K562 (cell line): Measurements from ENCODE around the gene PRKCB.

Experiments used
- FOS ChIP-seq: IDR thresholded peaks from 3 replicates; pipeline ENCODE4 v1.6.1; 2011; ENCODE audit not compliant: insufficient read length; ENCODE audit errors: extremely low read depth
- FOXJ3 ChIP-seq: sonication (generic); formaldehyde crosslinking; IDR thresholded peaks from 2 replicates; pipeline ENCODE4 v1.4.0; 2020; ENCODE audit warnings: mild to moderate bottlenecking, missing genetic modification reagents
- GABPA ChIP-seq: fragments of 200-800 bp; sonication (Bioruptor generic); conservative IDR thresholded peaks from 2 replicates; pipeline ENCODE4 v1.6.1; 2016; ENCODE audit warnings: low read depth, missing genetic modification characterization, missing compliant biosample characterization
- MAFG ChIP-seq: fragments of 450-650 bp; conservative IDR thresholded peaks from 2 replicates; pipeline ENCODE4 v1.6.1; 2016; ENCODE audit warnings: missing genetic modification characterization, missing compliant biosample characterization
- MED1 ChIP-seq: sonication (generic); formaldehyde crosslinking; IDR thresholded peaks from 2 replicates; pipeline ENCODE4 v1.8.1; 2023; ENCODE audit warnings: missing genetic modification reagents, borderline replicate concordance
- MYC ChIP-seq, 2 experiments: fragments of 250-450 bp in 1 of 2; sonication (Bioruptor Pico) in 1 of 2; IDR thresholded peaks; 2 replicates each; pipeline versions ENCODE4 v1.5.1 to v1.6.1; 2012 to 2021; ENCODE audit warnings: low read depth in 2 of 2, borderline replicate concordance in 1 of 2, improper control_type of control experiment in 1 of 2, low read length in 1 of 2, mild to moderate bottlenecking in 1 of 2, moderate library complexity in 1 of 2
- POLR3A ChIP-seq: IDR thresholded peaks from 2 replicates; pipeline ENCODE4 v1.6.1; 2011; ENCODE audit warnings: borderline replicate concordance, mild to moderate bottlenecking, moderate library complexity; ENCODE audit not compliant: insufficient read length, insufficient read depth; ENCODE audit errors: extremely low read depth
- RAD21 ChIP-seq, 2 experiments: fragments of 250-450 bp in 1 of 2; fragments of 450-650 bp in 1 of 2; sonication (Bioruptor Pico) in 1 of 2; formaldehyde crosslinking in 1 of 2; IDR thresholded peaks in 1 of 2; conservative IDR thresholded peaks in 1 of 2; 2 replicates each; pipeline versions ENCODE4 v1.4.0 to v1.8.0; 2020 to 2022; ENCODE audit warnings: mild to moderate bottlenecking in 2 of 2, moderate library complexity in 1 of 2
- SRF ChIP-seq, 2 experiments: fragments of 250-450, 450-650 bp in 1 of 2; sonication (Bioruptor Pico) in 1 of 2; sonication (generic) in 1 of 2; formaldehyde crosslinking; IDR thresholded peaks; 2 replicates each; pipeline versions ENCODE4 v1.5.0 to v1.5.1; 2020 to 2022; ENCODE audit warnings: mild to moderate bottlenecking in 1 of 2, missing genetic modification reagents in 1 of 2
- TF ChIP-seq, protein P1 (sequence below): sonication (generic); formaldehyde crosslinking; IDR thresholded peaks from 2 replicates; pipeline ENCODE4 v1.5.0; 2020; ENCODE audit warnings: missing genetic modification reagents
- TF ChIP-seq, protein P2 (sequence below): sonication (generic); formaldehyde crosslinking; IDR thresholded peaks from 2 replicates; pipeline ENCODE4 v1.8.1; 2022; ENCODE audit warnings: missing genetic modification reagents

GRCh38 chr16:23867566-23867965, 31.8 kb downstream of the PRKCB start:
- TF ChIP-seq GABPA (tag) (no peak), FOS (no peak), MAFG (tag) (no peak), SRF (CRISPR knock-in tag; IDR thresholded peaks at IDR 0.05) (no peak), MYC (IDR thresholded peaks at IDR 0.05; ENCODE audit: low read depth, low read length) (no peak), MYC (CRISPR knock-in tag; IDR thresholded peaks at IDR 0.05; ENCODE audit: borderline replicate concordance, low read depth) (no peak), RAD21 (CRISPR knock-in tag; conservative IDR thresholded peaks at IDR 0.05 in 1 of 2, IDR thresholded peaks at IDR 0.05 in 1 of 2) (no peak), MED1 (CRISPR knock-in tag) (no peak), FOXJ3 (CRISPR knock-in tag) (no peak), POLR3A (no peak)
- TF ChIP-seq, protein P1, sequence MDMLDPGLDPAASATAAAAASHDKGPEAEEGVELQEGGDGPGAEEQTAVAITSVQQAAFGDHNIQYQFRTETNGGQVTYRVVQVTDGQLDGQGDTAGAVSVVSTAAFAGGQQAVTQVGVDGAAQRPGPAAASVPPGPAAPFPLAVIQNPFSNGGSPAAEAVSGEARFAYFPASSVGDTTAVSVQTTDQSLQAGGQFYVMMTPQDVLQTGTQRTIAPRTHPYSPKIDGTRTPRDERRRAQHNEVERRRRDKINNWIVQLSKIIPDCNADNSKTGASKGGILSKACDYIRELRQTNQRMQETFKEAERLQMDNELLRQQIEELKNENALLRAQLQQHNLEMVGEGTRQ (CRISPR knock-in tag), result no peak
- TF ChIP-seq, protein P2, sequence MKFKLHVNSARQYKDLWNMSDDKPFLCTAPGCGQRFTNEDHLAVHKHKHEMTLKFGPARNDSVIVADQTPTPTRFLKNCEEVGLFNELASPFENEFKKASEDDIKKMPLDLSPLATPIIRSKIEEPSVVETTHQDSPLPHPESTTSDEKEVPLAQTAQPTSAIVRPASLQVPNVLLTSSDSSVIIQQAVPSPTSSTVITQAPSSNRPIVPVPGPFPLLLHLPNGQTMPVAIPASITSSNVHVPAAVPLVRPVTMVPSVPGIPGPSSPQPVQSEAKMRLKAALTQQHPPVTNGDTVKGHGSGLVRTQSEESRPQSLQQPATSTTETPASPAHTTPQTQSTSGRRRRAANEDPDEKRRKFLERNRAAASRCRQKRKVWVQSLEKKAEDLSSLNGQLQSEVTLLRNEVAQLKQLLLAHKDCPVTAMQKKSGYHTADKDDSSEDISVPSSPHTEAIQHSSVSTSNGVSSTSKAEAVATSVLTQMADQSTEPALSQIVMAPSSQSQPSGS, result no peak
